Stimulated activated CD8-positive, alpha-beta memory T cell treated with anti-CD3 and anti-CD28 coated beads, Interleukin-4, amount 100 ng/mL, for 4 hours (primary cell): Measurements from ENCODE around the gene GLB1L2.

Experiments used
- DNase-seq, 2 donors: peaks; one replicate each; pipeline ENCODE4 v3.0.0-alpha.2; 2020; ENCODE audit warnings: low read depth in 2 of 2, low spot score in 1 of 2

The GLB1L2 gene

DNA sequence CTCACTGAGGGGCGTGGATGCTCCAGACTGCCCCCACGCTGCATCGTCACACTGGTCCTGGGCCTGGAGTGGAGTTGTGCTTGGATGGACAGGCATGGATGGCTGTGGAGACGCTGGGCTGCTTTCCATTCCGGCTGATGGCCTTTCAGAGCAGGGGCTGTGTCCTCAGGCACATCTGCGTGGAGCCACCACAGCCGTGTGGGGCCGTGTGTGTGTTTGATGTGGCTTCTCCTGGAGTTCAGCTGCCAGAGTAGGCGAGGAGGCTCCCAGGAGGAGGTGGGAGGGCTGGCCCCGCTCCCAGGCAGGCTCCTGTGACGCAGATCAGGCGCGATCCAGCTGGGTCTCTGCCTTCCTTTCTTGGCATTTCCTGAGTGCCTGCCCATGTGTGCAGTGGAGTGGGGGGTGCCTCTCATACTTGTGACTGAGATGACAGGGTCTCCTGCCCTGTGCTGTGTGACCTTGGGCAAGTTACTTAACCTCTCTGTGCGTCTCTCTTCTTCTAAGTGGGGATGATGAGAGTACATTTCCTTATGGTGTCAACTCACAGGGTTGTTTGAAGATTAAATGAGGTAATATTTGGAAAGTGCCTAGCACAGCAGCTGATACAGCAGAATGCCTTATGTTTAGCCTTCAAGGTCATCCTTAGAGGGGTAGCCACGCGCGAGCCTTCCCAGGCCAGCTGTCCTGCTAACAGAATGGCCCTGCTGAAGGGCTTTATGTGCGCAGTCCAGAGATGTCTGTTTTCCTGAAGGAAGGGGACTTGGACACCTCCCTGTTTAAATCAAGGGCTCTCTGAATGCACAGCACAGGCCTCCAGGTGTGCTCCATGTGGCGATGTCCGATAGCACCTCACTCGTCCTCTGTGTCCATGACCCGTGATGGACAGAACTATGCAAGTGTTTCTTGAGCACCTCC, 33.5 kb downstream of the GLB1L2 start:
- no peak for DNase-seq

DNA sequence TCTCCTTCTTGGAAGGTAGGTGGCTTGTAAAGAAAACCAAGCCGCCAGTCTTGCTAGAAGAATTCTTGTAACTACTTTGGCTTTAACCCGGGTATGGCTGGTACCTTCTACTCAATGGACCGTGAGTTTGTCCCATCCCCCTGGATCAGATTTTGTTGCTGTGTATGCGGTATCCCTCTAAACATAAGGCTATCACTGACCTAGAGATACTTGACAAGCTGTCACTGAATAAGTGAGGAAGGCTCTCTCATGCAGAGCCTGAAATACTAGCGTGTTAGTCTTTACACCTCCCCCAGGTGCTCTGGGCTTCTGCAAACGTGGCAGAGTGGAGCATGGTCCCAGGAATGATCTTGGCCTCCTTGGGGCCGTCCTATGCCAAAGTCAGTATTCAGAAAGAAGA, 34.5 kb downstream of the GLB1L2 start:
- DNase-seq = no peak

DNA sequence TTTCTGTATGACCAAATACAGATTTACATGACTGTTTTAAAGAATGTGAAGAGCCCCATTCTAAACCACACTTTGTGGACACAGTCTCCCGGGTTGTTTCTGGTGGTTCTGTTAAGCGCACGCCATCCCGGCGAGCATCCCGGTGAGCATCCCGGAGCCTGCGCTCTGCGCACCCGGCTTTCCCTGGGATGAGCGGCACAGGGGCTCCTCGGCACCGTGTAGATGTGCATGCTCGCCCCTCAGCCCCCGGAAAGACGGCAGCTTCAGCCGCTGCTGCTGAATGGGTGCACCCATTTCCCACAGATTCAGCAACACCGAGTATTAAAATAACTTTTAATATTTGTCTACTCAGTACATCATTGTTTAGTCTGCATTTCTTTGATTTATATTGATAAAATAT, 36.0 kb downstream of the GLB1L2 start:
- no peak for DNase-seq

DNA sequence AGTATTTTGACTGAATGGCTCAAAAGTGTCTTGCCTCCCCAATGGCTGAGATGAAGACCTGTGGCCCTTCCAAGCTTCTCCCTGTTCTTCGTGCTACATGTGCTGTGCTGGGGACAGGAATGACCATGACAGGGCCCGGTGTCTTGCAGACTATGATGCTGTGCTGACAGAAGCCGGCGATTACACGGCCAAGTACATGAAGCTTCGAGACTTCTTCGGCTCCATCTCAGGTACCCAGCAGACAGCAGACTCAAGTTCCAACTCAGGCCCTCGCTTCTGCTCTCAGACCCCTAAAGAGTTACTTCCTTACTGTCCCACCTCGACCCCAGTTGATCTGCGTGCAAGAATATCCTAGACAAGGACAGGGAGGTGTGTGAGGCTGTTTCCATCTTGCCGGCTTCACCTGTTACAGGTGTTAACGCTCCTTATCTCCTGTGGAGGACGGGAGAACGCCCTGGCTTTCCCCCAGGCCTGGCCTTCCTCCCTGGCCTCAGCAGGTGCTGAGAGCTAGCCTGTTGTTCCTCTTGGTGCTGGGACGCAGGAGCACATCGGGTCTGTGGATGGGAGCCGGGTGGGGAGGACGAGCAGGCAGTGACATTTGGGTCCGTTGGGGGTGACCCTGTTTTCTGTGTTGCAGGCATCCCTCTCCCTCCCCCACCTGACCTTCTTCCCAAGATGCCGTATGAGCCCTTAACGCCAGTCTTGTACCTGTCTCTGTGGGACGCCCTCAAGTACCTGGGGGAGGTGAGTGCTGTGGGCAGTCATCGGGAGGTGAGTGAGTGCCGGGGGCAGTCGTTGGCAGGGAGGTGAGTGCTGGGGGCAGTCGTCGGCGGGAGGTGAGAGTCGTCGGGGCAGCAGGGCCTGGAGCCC, 38.1 kb downstream of the GLB1L2 start:
- DNase-seq = no peak

DNA sequence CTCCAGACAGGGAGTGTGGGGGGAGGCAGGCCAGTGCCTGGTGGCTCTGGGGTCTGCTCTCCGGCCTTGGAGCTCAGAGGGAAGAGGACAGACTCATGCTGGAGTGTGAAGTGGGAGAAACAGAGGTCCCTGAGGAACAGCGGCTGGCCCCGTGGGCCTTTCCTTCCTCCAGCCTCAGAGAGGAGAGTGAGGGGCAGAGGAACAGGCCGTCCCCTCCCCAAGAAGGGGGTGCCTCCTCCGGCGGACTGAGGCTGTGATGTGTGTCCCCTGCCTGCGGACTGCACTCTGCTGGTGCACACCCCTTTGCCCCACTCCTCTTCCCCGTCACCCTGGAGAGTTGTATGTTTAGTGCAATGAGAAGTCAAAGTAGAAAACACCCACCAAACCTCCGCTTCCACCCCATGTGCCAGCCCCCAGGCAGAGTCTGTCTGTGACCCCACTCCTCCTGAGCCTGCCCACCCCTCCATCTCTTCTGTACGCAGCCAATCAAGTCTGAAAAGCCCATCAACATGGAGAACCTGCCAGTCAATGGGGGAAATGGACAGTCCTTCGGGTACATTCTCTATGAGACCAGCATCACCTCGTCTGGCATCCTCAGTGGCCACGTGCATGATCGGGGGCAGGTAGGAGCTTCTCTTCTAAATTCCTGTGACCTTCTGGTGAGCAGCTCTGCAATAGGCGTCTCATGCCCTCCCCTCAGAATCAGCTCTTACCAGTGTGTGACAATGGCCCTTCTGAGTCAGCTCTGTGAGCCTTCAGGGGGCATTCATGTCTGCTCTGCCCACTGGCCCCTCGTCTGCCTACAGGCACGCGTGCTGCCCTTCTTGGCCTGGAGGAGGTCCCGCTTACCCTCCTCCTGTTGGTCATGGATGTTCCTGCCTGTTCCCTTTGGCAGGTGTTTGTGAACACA, 39.0 kb downstream of the GLB1L2 start:
- DNase-seq = no peak

DNA sequence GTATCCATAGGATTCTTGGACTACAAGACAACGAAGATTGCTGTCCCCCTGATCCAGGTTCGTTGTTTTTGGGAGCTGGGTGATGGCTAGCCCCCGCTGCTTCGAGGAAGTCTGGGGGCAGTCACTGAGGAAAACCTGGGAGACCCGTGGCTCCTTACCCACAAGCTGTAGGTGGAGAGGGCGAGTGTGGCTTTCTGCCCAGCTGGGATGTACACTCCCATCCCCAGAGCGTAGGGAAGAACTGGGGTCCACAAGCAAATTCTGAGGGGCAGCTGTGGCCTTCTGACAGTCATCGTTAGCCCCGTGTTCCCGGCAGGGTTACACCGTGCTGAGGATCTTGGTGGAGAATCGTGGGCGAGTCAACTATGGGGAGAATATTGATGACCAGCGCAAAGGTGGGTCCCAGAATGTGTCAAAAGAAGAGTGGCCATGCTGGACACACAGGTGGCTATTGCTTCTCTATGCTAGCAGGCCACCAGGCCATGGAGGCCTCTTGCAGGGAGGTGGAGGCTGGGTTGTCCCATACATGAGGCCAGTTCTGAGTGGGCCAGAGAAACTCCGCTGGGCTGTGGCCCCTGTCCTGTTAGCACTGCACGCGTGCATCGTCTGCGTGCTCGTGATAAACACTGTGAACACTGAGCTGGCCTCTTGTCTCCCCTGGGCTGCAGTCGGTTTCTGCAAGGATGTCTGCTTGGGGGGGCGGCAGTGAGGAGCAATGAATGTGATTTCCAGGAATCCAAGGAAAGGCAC, 39.8 kb downstream of the GLB1L2 start:
- DNase-seq = no peak

DNA sequence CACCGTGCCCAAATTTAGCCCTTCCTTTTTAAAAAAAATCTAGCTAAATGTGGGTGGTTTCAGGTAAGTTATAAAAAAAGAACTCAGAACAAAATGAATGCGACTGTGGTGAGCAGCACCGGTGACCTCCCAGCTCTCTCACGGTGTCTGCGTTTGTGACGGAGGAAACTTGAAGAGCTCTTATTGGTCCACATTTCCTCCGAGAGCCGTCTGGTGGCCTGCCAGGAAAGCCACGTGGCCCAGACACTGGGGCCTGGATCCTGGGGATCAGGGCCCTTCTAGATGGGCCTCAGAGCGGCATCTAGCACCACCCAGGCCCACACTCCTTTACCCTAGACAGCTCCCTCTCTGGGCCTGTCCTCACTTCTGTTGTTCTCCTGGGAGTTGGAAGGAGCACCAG, 40.7 kb downstream of the GLB1L2 start:
- DNase-seq = no peak

DNA sequence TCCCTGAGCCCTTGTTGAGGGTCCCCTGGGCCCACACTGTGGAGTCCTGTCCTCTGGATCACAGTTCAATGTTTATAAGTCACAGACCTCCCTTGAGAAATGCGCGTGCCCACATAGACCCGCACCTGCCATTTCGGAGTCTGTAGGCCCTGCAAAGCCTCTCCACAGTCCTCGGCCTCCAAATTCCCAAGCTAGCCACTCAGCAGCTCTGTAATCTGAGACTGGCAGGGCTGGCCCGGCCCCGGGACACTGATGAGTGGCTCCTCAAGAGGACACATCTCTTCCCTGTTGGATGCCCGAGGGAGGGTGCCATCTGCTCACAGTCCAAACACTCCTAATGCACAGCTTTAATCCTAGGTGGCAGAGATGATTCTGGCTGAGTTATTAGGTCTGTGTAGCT, 41.2 kb downstream of the GLB1L2 start:
- DNase-seq = no peak

DNA sequence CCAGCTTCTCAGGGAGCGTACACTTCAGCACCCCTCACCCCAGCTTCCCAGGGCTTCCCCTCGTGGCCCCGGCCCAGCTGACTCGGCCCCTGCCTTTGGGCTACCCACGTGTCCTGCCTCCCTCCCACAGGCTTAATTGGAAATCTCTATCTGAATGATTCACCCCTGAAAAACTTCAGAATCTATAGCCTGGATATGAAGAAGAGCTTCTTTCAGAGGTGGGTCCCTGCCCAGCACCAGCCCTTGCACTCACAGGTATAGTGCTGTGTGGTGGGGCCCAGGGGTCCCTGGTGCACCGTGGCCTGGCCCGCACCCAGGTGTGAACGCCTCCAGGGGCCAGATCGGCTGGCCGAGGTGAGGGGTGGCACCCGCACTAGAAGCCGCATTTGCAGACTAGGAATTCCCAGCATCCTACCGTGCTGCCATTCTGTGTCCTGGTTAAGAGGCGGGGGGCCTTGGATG, 41.8 kb downstream of the GLB1L2 start:
- no peak for DNase-seq

DNA sequence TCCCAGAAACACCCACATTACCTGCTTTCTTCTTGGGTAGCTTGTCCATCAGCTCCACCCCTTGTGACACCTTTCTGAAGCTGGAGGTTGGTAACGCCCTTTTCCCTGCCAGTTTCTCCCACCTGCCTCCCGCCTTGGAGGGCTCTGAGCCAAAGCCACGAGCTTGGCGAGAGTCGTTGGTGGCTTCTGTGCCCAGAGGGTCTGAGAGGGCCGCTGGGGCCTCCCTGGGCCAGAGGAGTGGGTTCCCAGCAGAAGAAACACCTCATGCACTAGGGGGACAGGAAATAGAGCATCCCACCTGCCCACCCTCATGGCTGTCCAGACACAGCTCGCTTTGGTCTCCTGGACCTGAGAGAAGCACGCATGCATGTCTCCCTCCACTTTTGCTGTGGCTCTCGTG, 42.4 kb downstream of the GLB1L2 start:
- no peak for DNase-seq

DNA sequence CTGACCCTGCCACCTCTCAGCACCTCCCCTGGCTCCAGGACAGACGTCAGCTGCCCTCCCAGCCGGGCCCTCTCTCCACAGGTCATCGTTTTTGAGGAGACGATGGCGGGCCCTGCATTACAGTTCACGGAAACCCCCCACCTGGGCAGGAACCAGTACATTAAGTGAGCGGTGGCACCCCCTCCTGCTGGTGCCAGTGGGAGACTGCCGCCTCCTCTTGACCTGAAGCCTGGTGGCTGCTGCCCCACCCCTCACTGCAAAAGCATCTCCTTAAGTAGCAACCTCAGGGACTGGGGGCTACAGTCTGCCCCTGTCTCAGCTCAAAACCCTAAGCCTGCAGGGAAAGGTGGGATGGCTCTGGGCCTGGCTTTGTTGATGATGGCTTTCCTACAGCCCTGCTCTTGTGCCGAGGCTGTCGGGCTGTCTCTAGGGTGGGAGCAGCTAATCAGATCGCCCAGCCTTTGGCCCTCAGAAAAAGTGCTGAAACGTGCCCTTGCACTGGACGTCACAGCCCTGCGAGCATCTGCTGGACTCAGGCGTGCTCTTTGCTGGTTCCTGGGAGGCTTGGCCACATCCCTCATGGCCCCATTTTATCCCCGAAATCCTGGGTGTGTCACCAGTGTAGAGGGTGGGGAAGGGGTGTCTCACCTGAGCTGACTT, 43.2 kb downstream of the GLB1L2 start:
- no peak for DNase-seq

DNA sequence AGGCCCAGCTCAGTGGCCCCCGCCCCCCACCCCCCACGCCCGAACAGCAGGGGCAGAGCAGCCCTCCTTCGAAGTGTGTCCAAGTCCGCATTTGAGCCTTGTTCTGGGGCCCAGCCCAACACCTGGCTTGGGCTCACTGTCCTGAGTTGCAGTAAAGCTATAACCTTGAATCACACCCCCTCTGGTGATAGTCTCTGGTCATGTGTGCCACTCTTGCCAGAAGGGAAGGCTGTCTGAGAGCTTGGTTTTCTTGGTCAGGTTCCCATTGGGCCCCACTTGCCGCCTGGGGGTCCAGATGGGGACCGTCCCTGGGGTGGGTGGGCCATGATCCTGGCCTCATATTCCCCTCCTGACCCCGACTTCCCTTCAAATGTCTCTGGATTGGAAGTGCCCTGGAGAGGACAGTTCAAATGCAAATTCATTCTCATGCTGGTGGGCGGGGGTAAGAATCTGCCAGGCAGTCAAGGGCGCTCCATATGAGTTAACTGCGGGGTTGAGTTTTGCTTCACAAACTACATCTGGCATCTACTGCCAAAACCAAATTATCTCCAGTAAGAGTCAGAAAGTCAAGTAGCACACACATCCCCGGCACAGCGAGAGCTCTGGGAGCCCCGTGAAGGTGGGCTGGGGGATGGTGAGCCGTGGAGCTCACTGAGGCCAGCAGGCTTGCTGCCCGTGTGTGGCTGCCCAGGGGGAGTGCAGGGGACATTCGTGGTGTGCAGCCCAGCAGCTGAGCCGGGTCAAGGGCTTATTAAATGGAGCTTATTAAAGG, 44.5 kb downstream of the GLB1L2 start:
- no peak for DNase-seq

DNA sequence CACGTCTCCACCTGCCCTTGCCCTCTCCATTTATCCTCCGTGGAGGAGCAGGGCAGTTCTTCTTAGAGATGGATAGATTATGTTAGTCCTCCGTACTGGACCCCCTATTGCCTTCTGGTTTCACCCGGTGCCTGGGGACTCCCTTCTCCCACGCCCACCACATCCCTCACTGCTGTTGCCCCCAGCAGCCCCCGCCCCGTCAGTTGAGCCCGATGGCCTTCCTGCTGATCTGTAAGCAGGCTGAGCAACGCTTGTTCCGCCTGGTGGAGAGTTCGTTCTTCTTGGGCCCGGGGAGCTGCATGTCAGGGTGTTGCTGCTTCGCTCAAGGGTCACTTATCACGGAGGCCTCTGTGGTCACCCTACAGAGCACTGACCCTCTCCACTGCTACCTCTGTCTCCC, 46.1 kb downstream of the GLB1L2 start:
- DNase-seq = no peak

DNA sequence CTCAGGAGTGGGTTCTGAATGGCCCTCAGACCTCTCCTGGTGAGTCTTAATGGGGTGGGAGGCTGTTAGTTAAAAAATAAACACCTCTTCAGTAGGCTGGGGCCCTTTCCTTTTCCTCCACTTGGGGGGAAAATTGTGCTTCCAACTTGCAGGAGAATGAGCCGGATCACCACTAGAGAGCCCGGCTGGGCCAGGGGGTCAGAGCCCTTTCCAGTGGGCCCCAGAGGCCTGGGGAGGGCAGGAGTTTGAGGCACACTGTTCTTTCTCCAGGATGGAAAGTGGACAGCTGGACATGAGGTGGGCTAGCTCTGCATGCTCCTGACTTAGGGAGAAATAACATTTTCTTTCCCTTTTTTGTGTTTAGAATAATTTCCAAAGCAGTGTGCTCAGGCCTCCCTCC, 47.5 kb downstream of the GLB1L2 start:
- DNase-seq = no peak

DNA sequence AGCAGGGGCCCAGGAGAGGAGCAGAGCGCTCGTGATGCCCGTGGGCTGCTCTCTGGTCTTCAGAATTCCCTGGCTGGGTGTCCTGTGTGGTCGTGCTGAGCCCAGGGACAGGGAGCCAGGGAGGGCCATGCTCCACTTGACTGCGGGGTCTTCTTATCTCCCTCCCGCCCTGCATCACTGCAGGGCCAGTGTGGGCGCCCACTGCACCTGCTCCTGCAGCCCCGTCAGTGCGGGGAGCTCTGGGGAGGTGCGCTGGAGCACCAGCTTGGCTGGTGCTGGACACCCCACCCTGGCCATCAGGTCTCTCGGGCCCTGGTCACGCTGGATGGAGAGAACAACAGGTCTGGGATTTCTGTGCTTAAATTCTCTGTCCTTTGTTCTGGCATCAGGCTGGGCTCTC, 48.4 kb downstream of the GLB1L2 start:
- DNase-seq = no peak

DNA sequence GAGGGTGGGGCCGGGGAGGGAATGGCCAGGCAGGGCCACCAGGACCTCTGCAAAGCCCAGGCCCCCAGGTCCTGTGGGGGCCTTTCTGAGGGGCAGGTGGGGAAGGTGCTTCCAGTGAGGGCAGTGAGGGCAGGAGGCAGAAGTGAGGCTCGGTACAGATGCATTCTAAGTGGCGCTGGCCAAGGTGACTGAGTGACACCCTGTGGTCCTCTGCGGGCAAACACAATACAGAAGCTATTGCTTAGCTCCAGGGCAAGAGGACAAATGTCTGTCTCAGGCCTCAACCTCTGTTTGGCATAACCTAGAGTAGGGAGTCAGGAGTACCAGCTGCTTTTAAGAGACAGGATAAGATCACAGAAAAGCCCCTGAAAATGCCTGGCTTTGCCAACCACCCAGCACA, 49.0 kb downstream of the GLB1L2 start:
- DNase-seq = no peak

DNA sequence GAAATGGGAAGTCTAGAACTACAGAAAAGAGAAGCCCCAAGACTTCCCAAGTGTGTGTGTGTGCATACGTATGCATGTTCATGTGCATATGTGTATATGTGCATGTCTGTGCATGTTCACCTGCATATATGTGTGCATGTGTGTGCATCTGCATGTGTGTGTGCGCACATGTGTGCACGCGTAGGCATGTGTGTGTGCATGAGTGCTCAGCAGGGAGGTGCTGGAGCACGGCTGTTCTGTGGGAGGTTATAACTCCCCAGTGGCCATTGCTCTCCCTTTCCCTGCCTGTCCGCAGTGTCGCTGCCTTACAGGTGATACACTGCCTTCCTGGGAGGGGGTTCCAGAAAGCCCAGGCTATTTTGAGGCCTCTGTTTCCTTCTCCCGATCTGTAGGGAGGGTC, 50.5 kb downstream of the GLB1L2 start:
- DNase-seq = no peak

DNA sequence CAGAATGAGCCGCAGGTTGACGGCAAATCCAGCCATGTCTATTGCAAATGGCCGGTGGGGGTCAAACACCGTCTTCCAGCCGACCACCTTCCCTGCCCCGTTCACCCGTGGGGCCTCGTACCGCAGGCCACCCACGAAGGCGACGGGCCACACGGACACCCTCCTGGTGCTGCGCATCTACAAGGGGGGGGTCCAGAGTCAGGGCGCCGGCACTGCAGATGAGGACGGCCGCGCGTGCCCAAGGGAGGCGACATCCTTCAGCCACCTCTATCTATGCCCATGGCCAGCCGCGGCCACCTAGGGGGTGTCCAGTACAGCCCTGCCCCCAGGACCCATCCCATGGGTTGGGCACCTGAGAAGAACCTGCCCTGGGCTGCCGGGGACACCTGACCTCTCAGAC, 51.0 kb downstream of the GLB1L2 start:
- DNase-seq = no peak

DNA sequence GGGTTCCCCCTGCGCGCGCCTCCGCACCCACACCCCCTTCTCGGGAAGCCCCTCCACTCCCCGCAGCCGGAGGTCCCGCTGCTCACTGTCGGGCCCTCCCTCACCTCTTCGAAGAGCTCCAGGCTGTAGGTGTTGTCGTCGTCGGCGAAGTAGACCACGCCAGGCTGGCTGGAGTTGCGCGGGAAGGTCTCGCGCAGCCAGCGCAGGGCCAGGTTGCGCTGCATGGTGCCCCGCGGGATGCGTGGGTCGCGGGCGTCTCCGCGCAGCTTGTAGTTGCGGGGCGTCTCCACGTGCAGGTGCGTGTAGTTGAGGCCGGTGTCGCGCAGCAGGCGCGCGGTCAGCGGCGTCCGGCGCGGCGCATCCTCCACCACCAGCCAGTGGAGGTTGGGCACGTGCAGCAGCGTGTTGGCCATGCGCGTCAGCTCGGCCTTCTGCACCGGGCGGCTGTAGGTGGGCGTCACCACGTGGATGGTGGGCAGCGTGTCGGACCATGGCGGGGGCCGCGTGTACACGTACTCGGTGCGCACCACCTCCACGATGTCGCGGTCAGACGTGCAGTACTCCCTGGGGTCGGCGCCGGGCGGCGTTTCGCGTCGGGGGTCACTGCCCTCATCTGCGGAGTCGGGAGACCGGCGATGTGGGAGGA, 51.9 kb downstream of the GLB1L2 start:
- DNase-seq = no peak
